Psoas muscle (tissue), 8 donors: ENCODE measurements around the gene KLK4. TPM values are rescaled to one million over a fixed set of nuclear protein-coding genes. Genes with fewer than 3 reads are reported as not detected.

Experiments used
- ATAC-seq, 4 donors: fragments of 200-7000 bp; cut with Tn5 transposase; one replicate each; pipeline ENCODE4 v1.9.1; 2020; ENCODE audit warnings: moderate library complexity in 3 of 4, mild to moderate bottlenecking in 2 of 4
- DNase-seq, 2 donors: peaks; one replicate each; pipeline ENCODE4 v3.0.0-alpha.2; 2020
- H3K27ac ChIP-seq: fragments of 200-600 bp; one replicate; pipeline ENCODE4 v1.8.0; 2022
- H3K27me3 ChIP-seq, 3 donors: fragments of 200-600 bp in 1 of 3; one replicate each; pipeline versions ENCODE4 v1.6.1 to v1.8.0; 2013 to 2022; ENCODE audit warnings: low read length in 2 of 3, mild to moderate bottlenecking in 2 of 3, moderate library complexity in 1 of 3; ENCODE audit not compliant: insufficient read depth in 3 of 3
- H3K36me3 ChIP-seq, 2 donors: fragments of 200-600 bp in 1 of 2; one replicate each; pipeline versions ENCODE4 v1.6.1 to v1.8.0; 2013 to 2022; ENCODE audit warnings: low read depth in 1 of 2, mild to moderate bottlenecking in 1 of 2, moderate library complexity in 1 of 2; ENCODE audit not compliant: insufficient read depth in 1 of 2
- H3K4me1 ChIP-seq: fragments of 200-600 bp; one replicate; pipeline ENCODE4 v1.8.0; 2022
- H3K4me3 ChIP-seq: fragments of 200-600 bp; one replicate; pipeline ENCODE4 v1.8.0; 2022; ENCODE audit warnings: mild to moderate bottlenecking
- H3K9me3 ChIP-seq: fragments of 200-600 bp; one replicate; pipeline ENCODE4 v1.8.0; 2022
- CTCF ChIP-seq: fragments of 200-600 bp; IDR thresholded peaks from one replicate; pipeline ENCODE4 v1.8.0; 2022; ENCODE audit warnings: antibody characterized with exemption
- WGBS, 3 donors: extraction: QIAGEN DNeasy Blood & Tissue Kit; methylation state at CpG; one replicate each; pipeline versions ENCODE4 v1.1.6 to v1.1.7; 2013; 5-methylcytosine and 5-hydroxymethylcytosine counted together
- intact Hi-C, 2 donors: fragments of 100-400 bp; cut with DNase I; formaldehyde crosslinking; loops; one replicate each; pipeline versions ENCODE4 v1.11.0 to v1.14.2; 2022
- polyA plus RNA-seq, 3 donors: library from polyadenylated mRNA; stranded (reverse); fragments of 200-250 nt; gene quantifications; one replicate each; pipeline ENCODE4 v1.2.3, GENCODE V29; 2013
- total RNA-seq, 4 donors: library from RNA; stranded (reverse); fragmentation: NEBNext Ultra II Directional in 2 of 4; extraction: Animal tissue kit (Norgen Biotek cat#: 25700) in 2 of 4; gene quantifications; one replicate each; pipeline versions ENCODE4 v1.2.1 to v1.2.4, GENCODE V29; 2021 to 2023
- donor health status: healthy with polysubstance abuse.
- donor health status: DM: no; HTN: no; CAD: no; lungs with moderate emphysema.
- donor health status: Bipolar disorder and iron deficiency.
- donor health status: healthy.
- donor health status: DM: yes; HTN: yes; CAD: no.
- donor health status: DM: no; HTN: no; CAD: no.
- donor health status: DM: no; HTN: no; CAD: no.
- donor health status: DM: yes; HTN: yes; CAD: no.

KLK4 gene
- total and polyA plus RNA-seq, 7 donors, result not detected

GRCh38 chr19:50890422-50891252 is 20.6 kb downstream of the KLK4 start:
- H3K27me3 ChIP-seq, result no peaks in the 10 kb centered on the region
- TF ChIP-seq CTCF, result no peak

GRCh38 chr19:50889638-50890037 is 21.6 kb downstream of the KLK4 start:
- Histone ChIP-seq H3K27ac (no peak overlapping the region), H3K4me1 (no peaks in the 10 kb centered on the region), H3K27me3 (no peaks in the 10 kb centered on the region), H3K9me3 (no peaks in the 10 kb centered on the region), H3K4me3 (no peak overlapping the region), H3K36me3 (no peaks in the 10 kb centered on the region)
- ATAC-seq (no peak), DNase-seq (no peak)
- intact Hi-C loops, result no loop called here
- WGBS, 3 donors, result 12 to 26% (median 17%) methylated on average over 3 of the region's 3 CpGs
- no peak for TF ChIP-seq CTCF

More at GRCh38 chr19:50890422-50891252, 20.6 kb downstream of the KLK4 start:
- 56 to 70% (median 62%) methylated on average over 5 of the region's 5 CpGs for WGBS, 3 donors
- Histone ChIP-seq H3K4me1 (no peaks in the 10 kb centered on the region), H3K4me3 (no peak overlapping the region), H3K36me3 (no peaks in the 10 kb centered on the region), H3K9me3 (no peaks in the 10 kb centered on the region), H3K27ac (no peak overlapping the region)
- intact Hi-C loops, result no loop called here
- ATAC-seq (no peak), DNase-seq (no peak)

GRCh38 chr19:50882188-50882587 is 29.0 kb downstream of the KLK4 start:
- Histone ChIP-seq H3K27me3 (no peaks in the 10 kb centered on the region), H3K27ac (no peak overlapping the region), H3K36me3 (no peaks in the 10 kb centered on the region), H3K4me1 (no peaks in the 10 kb centered on the region), H3K9me3 (no peaks in the 10 kb centered on the region), H3K4me3 (no peak overlapping the region)
- DNase-seq (no peak), ATAC-seq (no peak)
- intact Hi-C loops, result no loop called here
- WGBS, 3 donors, result 53 to 58% (median 53%) methylated on average over 3 of the region's 3 CpGs
- TF ChIP-seq CTCF, result no peak

- DNase-seq (no peak), ATAC-seq (no peak)
- Histone ChIP-seq H3K27me3 (peaks cover 0 to 6% (median 0%) of the 10 kb centered on the region in 3 donors), H3K4me1 (no peaks in the 10 kb centered on the region), H3K4me3 (no peak overlapping the region), H3K27ac (no peak overlapping the region), H3K36me3 (no peaks in the 10 kb centered on the region), H3K9me3 (no peaks in the 10 kb centered on the region)
- intact Hi-C loops, result no loop called here
- no peak for TF ChIP-seq CTCF
- WGBS, 3 donors, result 69 to 81% (median 73%) methylated on average over 5 of the region's 5 CpGs
Observed at GRCh38 chr19:50880241-50880640, 31.0 kb downstream of the KLK4 start.
